ENCODE results near the gene DNAAF6.

DNA sequence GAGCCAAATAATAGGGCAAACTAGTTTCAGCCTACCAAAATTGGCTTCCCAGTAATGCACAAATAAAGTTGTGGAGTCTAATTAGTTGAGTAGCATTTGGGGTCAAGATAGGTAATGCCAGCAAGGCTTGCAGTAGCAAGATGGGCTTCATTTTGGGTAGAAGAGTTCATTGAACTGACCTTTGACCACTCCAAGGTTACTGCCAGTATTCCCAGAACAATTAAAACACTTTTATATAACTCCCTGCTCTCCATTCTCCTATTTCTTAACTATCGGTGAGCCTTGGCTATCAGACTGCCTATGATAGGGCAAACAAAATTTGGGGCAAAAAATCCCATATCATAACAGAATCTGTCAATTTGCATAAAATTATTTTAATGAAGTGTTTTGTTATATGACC lies 7.1 kb downstream of the DNAAF6 start:
- TF ChIP-seq, protein P1, sequence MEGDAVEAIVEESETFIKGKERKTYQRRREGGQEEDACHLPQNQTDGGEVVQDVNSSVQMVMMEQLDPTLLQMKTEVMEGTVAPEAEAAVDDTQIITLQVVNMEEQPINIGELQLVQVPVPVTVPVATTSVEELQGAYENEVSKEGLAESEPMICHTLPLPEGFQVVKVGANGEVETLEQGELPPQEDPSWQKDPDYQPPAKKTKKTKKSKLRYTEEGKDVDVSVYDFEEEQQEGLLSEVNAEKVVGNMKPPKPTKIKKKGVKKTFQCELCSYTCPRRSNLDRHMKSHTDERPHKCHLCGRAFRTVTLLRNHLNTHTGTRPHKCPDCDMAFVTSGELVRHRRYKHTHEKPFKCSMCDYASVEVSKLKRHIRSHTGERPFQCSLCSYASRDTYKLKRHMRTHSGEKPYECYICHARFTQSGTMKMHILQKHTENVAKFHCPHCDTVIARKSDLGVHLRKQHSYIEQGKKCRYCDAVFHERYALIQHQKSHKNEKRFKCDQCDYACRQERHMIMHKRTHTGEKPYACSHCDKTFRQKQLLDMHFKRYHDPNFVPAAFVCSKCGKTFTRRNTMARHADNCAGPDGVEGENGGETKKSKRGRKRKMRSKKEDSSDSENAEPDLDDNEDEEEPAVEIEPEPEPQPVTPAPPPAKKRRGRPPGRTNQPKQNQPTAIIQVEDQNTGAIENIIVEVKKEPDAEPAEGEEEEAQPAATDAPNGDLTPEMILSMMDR (conservative IDR thresholded peaks at IDR 0.05; ENCODE audit: low read length): no peak
- no peak for TF ChIP-seq EZH2phosphoT487 (IDR thresholded peaks at IDR 0.05; ENCODE audit: borderline replicate concordance)

Data from Loucy (cell line).